Stimulated activated naive CD4-positive, alpha-beta T cell (primary cell): Measurements from ENCODE around the gene U2SURP.
A peak's percentile ranks its signal among the peaks of the same experiment; 100 is the strongest.

ENCODE experiments used
- DNase-seq, 6 experiments: peaks; one replicate each; lab custom pipeline; 2025; lab: John Stamatoyannopoulos, UW

Gene U2SURP

DNA sequence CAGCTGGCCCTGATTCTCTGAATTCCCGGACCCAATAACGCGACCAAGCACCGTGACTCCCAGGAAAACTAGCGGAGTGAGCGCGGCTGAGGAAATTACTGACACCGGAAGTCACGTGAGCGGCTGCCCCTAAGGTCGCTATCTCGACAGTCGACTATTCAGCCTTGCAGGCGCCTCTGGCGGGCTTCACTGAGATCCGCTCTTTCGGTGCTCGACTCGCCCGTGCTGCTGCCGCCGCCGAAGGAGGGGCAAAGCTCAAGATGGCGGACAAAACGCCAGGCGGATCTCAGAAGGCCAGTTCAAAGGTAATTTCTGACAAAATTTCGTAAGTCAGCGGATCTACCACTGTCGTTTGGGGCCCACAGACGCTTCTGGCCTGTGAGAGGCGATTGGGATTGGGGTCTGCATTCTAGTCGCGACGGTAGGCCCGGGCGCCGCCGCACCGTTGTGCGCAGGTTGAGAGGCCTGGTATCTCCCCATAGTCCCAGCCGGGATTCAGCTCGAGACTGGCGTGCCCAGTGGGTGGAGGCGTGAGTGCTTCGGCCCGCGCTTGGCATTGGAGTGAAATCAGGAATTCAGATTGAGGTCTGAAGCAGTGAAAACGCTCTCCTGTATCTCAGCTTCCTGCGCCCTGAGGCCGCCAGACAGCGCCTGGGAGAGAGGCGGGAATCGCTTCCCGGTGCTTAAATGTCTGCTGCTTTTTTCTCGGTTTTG is at the start of gene U2SURP:
Gene U2SURP (plus strand): TSS at position 202 of the 714 bp plus-strand sequence. CDS start 59 bp downstream, at position 261.
- peak; percentile 81 to 91 (median 86) for DNase-seq

DNA sequence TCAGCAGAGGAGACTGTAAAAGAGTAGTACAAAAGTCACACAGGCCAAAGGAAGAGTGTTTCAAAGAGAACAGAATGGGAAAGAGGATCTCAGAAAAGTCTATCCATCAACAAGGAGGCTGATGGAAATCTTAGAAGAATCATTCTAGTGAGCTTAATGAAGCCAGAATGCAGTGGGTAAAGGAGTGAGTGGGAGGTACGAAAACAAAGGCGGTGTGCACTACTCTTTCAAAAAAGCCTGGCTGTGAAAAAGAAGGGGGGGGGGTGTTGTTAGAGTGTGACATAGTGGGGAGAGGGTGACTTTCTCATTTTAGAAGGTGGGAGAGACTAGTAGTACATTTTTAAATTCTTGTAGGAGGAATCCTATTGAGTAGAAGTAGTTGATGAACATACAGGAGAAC is 49.6 kb upstream of the U2SURP start:
- no peak for DNase-seq

DNA sequence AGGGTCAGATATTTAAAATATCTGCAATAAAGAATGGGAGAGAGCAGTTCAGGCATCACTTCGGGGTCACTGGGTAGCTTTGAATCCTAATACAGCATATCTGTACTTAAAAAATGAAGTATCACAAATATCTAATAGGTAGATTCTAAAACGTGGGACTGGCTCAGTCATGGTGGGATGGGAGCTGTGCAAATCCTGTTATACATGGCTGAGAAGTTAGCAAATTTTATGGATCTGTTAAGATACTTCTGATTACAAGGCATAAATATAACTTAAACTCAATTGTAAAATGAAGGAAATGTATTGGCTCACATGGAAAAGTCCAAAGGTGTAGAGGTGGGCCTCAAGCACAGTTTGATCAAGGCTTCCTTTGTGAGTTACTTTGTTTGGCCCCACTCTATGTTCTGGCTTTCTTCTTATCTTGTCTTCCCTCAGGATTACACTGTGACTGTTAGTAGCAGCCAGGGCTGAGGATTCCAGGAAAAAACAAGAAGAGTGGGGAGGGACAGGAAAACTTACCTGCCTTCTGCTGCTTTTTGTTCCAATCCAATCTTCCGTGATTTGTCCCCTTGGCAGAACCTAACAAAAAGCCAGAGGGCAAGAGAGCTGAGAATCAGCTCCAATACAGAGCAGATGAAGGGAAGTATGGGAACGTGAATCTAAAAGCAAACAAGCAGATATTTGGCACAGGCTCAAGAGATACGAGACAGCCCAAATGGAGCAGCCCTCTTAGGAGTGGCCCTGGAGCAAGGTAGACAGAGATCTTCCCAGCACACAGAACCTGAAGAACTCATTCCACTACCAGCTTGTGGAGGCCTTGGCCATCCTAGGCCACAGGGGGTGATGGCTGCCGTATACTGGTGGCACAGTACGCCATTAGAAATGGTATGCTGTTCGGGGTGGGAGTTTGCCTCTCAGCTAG is 48.8 kb upstream of the U2SURP start:
- DNase-seq, result no peak

DNA sequence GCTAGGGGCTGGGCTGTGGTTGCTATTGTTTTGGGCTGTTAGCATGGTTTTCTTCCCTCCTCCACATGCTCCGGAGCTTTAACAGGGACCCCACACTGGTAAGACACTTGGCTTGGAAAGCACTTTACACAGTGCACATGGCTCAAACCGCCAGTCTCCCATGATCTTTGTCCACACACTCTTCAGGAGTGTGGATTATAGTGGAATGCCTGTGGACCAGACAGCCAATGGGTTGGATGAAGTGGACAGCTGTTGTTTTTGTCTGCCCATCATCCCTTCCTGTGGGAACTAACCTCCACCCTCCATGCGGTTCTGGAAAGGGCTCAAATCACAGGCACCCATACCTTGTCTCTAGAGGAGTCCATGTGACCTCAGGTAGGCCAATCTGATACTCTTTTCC is 47.9 kb upstream of the U2SURP start:
- DNase-seq, result no peak

DNA sequence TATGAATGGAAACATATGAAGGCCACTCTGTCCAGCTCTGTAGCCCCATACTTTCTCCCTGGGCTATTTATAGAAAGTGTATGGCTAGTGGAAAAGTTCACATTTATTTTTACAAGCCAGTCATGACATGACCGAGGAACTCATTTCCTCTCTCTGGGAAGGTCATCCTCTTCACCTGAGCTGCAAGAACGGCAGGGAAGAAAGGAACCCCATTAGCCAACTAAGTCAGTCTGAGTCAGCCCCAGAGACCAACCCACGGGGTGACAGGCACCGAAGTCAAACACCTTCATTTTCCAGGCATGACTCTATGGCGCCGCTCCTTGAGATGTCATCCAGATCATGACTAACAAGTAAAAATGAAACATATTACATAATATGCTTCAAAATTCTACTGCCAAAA is 42.7 kb upstream of the U2SURP start:
- no peak for DNase-seq

DNA sequence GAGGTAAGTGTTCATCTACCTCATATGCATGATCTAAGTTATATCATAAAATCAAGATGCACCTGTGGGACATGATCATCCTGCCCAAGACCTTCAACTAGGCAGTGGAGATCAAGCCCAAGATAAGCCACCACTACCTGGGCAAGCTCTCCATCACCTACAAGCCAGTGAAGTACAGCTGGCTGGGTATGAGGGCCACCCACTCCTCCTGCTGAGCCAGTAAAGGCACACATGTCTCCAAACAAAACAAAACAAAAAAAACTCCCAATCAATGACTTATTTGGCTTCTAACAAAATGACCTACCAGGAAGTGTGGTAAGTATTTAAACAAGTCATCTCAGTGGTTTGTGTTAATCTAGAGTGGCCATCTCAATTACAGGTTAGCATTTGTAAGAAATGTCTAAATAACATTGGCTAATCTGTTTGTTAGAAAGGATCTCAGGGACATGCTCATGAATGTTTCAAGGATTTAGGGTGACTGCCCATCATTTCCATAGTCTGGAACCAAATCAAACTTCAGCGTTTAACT is 41.0 kb upstream of the U2SURP start:
- DNase-seq, result no peak

DNA sequence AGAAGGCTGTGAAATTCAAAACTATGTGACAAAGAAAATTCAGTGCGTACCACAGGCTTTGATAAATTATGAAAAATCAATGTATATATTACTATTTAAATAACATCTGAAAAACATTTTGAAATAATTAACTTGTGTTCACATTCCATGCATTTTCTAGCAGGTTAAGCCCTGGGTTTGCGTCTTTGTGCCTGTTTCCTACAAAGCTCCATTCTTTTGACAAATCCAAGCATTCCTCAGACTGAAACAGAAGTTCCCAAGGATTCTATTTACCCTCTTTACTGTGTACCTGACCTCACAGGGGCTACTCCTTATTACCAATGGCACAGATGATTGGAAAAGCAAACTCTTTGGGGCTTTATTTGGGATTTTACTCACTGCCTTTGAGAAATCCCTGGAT is 39.8 kb upstream of the U2SURP start:
- DNase-seq, result no peak

DNA sequence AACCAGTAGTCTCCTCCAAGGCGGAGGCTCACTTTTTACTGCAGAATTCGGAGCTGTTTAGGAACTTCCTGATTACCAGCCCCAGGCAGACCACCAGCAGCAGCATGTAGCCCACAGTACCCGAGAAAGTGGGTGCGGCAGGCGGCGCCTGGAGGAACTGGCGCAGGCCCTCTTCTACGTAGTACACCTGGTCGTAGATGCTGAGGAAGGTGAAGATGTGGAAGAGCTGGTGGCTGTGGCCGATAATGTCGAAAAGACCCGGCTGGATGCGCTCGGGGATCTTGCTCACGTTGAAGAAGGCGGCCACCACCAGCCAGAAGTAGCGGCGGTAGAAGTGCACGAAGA is 39.2 kb upstream of the U2SURP start:
- DNase-seq, result no peak

DNA sequence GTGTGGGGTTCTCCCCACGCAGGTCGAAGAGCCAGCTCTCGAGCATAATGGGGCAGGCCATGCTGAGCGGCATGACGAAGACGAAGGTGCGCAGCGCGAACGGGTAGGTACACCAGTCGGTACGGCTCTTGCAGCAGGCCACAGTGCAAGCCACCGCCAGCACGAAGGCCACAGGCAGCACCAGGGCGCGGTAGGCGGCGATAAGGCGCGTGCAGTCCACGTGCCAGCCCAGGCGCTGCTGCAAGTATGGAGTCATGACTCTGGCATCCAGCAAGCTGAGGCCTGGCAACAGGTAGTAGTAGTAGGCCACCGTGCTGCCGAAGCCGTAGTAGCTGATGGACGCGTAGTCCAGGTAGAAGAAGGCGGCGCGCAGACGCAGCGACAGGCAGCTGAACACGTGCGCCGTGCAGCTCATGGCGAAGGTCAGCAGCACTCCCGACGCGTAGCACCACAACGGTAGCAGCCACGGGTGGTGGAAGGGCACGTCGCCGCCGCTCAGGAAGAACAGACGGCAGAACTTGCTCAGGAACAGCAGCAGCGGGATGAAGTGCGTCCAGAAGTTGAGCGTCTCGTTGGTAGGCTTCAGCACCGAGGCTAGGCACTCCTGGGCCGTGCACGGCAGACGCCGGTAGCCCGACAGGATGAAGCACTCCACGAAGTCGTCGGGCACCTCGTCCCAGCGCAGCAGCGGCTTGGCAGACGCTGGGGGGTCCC is 38.7 kb upstream of the U2SURP start:
- DNase-seq, result no peak

DNA sequence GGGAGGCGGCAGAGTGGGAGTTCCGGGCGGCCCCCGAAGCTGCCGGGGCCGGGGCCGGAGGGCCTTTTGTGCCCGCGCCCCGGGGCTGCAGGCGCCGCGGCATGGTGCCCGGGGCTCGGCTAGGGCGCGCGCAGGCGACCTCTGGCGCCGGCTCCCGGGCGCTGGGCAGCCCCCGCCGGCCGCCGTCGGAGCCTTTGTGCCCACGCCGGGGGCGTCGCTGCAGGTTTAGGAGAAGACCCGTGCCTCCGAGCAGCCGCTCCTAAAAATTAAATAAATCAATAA is 38.2 kb upstream of the U2SURP start:
- no peak for DNase-seq

DNA sequence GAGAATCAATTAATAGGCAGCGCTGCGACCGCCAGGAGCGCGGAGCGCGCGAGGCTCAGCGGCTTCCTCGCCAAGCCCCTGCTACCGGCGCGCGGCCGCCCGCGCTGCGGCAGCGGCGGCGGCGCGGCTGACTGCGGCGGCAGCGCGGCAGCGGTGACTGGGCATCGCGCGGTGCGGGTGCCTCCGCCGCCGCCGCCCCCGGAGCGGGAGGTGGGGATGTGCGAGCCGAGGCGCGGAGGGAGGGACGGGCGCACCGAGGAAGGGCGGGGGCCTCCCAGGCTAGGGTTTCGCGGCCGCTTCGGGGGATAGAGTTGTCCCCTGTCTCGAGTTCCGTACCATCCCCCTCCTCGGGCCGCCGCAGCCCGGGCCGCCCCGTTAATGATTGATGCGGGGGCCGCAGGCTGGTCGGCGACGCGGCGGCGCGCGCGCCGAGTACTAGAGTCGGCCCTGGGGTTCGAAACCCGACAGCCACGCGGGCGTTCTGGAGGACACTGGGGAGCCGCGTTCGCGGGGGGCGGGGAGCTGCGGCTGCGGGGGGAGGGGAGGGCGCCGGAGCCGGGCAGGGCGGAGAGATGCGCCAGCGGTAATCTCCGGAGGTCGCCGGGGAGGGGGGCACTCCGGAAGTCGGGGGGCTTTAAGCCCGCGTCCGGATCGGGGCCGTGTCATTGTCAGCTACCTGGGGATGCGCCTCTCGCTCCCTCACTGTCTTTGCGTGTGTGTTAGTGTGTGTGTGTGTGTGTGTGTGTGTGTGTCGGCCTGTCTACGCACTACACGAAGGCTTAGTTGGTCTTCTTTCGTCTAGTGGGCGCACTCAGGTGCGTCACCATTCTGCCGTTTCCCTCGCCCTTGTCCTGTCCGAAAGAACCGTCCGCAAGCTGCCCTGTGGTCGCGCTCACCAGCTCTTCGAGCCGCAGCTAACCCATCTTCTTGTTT is 37.6 kb upstream of the U2SURP start, which contains the start of gene PAQR9:
Gene PAQR9 (minus strand): TSS at position 159 of the 933 bp plus-strand sequence. CDS start 338 bp downstream, outside the sequence.
- no peak for DNase-seq

DNA sequence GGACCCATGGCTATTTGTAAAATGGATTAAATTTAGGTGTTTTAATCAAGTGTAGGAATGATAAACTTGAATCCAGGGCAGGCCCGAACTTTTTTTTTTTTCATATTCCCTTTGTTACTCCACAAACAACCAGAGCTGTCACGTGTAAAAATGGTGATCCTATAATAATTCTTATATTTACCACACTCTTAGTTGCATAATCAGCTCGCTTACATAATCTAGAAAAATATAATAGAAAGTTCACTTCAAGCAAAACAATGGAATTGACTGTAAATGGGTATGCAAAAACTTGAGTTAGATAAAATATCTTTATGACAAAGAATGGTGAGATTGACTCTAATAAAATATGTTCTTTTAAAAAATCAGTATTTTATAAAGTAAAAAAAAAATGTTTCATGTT is 35.8 kb upstream of the U2SURP start:
- no peak for DNase-seq

DNA sequence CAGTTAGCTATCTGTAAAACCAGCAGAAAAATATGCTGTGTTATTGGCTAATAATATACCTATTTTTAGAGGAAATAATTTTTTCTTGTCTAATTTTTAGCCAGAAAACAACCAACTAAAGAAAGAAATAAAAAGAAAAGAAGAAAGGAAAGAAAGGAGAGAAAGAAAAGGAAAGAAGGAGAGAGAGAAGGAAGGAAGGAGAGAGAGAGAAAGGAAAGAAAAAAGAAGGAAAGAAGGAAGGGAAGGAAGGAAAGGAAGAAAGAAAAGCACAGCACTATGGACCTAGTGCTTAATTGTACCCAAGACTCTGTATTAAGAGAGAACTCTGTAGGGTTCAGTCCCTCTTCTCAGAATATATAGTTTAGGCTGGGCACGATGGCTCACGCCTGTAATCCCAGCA is 34.6 kb upstream of the U2SURP start:
- no peak for DNase-seq

DNA sequence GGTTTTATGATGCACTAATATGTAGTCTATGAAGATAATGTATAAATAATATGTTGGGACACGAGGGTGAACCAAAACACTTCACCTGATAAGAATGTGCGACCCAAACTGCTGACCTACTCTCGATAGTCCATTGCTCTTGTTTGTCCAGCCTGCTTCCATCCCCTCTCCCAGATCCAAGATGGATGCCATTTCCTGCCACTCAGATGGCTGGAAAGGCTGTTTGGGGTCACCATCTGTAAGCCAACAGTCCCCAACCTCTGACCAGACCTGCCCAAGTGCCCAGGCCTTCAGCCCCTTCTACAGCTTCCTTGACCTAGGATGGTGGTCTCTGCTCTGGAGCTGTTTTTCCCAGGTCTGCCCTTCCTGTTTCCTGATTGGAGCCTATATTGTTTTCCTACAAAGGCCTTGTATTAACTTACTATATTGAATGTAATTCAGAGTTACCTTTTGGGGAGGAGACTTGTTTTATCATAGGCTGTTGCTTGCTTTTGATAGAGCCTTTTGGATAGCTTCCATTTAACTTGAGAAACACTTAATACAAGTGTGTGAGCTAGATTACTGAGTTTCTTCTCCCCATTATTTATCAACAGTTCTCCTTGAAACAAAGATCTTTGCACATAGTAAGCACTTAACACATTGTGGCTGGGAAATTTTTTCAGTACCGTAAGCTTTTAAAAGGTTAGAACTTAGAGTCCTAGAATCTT is 32.9 kb upstream of the U2SURP start:
- DNase-seq, result no peak

DNA sequence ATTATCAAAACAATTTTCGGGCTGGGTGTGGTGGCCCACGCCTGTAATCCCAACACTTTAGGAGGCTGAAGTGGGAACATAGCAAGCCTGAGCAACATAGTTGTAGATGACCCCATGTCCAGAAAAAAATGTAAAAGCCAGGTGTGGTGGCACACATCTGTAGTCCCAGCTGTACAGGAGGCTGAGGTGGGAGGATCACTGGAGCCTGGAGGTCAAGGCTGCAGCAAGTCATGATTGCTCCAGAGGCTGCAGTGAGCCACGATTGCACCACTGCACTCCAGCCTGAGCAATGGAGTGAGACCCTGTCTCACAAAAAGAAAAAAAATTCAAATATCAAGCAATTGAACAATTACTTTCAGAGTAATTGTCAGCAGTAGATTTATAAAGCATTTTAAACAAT is 29.9 kb upstream of the U2SURP start:
- DNase-seq, result no peak

DNA sequence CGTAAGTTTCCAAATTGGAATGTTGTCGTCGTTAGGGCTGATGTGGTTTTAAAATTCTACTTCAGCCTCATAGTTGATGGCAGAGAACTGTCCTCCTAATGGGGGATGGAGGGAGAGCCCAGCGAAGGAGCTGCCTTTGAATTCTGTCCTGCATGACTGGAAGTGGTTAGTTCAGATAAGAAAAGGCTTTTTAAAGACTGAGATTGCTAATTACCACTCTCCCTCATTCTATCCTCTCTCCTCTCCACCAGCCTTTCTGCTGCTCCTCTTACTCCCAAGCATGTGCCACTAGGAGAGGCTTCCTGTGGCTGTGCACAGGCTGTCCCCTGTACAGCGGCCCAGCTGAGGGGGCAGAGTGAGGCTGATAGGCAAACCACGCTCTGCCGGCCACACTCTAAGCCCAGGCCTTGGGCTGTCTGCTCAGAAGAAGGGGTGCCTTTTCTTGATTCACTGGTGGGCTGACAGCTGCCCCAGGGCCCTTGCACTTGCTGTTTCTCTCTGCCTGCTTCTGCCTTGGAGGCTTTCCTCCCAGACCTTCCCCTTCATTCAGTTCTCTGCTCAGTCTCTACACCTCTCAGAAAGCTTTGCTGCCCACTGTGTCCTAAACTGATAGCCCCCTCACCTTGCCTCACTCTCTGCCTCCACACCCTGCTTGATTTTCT is 29.1 kb upstream of the U2SURP start:
- no peak for DNase-seq

DNA sequence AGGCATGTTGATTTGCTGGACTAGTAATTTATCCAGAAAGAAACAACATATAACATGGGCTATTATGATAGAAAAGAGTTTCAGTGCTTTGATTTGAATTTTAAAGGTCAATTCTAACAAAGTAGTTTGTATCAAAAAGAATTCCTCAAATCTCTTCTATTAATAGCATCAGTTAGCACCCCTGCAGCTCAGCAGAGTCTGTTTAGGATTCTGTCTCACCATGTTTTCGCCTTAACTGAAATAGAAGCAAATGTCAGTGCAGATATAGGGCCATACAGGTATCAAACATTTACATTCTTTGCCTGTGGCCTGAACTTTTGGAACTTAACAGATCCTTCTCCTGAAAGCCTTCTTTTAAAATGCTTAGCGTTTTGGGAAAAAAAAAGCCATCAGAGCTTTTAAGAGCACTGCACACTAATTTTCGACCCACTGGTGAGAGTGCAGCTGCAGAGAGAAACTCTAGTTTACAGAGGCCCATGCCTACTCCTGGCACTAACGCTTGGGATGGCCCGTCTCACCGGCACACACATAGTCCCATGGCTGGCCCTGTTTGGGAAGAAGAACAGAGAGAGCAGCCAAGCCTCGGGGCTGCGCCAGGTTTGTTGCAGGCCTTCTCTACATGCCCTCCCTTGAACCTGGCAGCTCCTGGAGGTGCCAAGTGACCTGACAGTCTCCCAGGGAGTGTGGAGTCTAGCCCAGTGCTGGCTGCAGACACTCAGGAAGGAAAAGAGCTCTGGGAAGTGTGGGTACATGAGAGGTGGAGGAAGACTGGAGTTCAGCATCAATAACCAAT is 28.0 kb upstream of the U2SURP start:
- DNase-seq, result no peak

DNA sequence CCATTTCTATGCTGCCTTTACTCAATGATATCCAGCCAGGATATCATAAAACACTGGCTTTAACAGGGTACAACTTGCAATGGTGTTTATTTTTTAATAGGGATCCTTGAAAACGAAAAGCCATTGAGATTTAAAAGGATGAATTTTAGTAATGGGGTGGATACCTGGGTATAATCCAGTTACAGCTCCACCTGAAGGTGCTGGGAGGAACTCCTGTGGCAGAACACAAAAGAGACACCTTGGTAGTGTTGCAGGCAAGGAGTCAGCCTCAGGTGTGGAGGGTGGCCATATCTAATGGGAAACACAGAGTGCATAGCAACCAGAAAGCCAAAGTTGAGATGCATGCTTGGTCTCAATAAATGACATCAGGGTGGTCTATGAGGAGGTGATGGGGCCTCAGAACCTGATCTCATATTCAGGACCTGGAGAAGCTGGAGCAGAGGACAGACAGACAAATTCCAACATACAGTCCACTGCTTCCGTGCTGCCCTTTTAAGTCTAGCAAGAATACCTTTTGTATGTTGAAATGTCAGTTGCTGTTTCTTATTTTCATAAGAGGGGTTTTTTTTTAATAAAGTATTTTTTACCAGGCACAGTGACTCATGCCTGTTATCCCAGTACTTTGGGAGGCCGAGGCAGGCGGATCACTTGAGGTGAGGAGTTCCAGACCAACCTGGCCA is 25.9 kb upstream of the U2SURP start:
- no peak for DNase-seq
